Urothelium cell line (cell line): Measurements from ENCODE around the gene NUP62.
A peak's percentile ranks its signal among the peaks of the same experiment; 100 is the strongest.
"Not testable (repeated sequence)": the region's sequence is repeated elsewhere in the genome, so short reads cannot be mapped to it uniquely, and the experiment has no call there.

Experiments used
- DNase-seq: peaks from one replicate; pipeline ENCODE4 v3.0.0; 2011; ENCODE audit warnings: low spot score, mixed read lengths
- FAIRE-seq: peaks from 2 replicates; lab custom pipeline; 2011; peaks lifted over from hg19 to GRCh38; lab: Jason Lieb, UNC

The NUP62 gene

DNA sequence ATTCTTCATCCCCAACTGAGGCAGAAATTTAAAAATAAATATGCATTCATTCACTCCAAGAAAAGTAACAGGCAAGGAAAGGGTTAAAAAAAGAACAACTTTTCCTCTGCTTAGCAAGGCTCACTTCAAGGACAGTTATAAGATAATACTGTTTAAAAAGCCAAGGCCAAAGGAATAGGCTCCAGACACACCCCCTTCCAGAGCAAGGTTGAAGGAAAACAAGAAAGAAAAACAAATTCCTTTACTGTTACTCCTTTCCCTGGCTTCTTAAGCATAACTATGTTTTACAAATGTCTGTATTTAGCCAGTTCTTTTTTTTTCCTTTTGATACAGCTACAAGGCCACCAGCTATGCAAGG lies 23.2 kb upstream of the NUP62 start:
- FAIRE-seq (no peak), DNase-seq (no peak)

DNA sequence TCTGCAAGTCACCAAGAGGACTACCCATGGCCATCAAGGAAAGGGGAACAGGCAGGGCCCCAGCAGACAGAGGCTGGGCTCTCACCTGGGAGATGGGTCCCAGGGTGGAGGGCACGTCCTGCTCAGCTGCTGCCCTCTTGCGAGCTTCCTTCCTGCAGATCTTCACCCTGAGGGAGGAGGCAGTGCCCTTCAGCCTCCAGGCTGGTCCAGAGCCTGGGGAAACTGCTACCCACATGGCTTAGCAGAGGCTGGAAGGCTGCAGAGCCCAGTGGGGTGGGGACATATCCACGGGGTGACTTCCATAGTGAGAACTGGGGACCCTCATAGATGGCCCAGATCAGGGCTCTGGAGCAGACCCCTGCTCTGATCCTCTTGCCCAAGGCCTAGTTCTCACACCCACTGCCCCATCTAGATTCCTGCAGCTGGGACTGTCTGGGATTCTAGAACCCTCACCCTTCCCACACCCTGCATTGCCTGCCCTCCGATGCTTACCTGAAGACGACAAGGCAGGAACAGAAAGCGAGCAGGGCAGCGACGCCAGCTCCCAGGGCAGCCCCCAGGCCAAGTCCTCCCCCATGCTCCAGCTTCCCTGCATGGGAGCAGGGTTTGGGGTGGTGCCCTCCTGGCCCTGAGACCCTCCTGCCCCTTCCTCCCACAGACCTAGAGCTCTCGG lies 22.6 kb upstream of the NUP62 start:
- no peak for FAIRE-seq
- no peak for DNase-seq

DNA sequence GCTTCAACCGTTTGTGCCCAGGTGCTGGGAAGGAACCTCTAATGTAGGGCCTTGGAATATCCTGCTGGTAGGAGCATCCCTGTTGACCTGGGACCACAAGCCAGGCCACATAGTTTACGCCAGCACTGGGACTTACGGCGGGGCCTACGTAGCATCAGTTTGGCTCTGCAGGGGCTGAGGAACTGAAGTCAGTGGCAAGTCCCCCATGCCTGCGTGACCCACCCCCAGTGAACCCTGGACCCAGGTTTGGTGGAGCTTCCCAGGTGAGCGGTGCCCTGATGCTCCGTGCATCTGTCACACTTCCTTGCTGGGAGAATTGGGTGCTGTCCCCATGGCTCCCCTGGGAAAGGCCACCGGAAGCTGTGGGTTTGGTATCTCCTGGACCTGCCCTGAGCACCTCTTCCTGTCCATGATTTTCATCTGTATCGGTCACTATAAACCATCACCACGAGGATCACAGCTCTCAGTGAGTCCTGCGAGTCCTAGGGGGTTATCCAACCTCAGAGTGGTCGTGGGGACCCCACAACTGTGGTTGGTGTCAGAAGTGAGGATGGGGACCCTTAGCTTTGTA lies 21.7 kb upstream of the NUP62 start:
- FAIRE-seq = no peak

DNA sequence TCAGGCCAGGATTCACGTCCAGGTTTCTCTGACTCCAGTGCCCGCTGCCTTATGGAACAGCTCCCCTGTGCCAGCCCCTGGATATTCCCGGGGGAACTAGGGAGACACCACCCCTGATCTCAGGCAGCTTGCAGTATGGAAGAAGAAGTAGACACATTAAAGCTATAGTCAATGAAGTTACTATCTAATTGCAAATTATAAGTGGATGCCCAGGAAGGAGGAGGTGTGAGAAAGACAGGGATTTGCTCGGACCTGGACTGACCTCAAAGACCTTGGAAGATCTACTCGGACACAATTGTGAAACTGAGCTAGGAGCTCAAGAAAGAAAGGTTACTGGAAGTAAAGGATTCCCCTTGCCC lies 21.3 kb upstream of the NUP62 start:
- DNase-seq (no peak), FAIRE-seq (no peak)

More for the DNA sequence above, 21.7 kb upstream of the NUP62 start:
- DNase-seq = no peak

DNA sequence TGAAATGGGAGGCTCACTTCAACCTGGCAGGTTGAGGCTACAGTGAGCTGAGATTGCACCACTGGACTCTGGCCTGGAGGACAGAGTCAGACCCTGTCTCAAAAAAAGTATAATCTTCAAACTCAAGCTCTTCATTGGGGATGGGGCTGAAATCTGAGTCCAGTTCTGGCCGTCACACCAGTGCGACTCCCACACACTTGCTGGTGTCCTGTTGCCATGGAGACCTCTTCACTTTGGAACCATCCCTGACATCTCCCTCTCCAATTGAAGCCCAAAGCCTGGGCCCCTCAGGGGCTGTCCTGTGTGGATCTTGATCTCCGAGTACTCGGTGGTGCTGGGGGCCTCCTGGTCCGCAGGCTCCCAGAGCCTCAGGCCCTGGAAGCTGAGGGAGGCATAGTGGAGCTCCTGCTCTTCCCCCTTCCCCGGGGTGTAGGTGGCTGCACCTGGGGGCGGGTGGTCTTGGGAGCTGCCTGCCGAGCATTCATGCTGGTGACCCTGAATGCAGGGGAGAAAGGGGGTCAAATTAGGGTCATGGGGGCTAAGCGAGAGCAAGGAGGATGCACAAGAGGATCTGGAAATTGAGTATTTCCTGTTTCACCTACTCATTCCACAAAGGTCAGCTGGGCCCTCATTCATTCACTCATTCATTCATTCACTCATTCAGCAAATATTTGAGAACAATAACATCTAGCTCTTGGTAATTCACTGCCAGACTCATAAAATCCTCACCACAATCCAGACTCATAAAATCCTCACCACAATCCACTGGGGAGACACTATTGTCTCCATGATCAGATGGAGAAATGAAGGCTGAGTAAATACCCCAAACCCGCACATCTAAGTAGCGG lies 20.7 kb upstream of the NUP62 start:
- DNase-seq = peak; percentile 41
- FAIRE-seq = no peak

DNA sequence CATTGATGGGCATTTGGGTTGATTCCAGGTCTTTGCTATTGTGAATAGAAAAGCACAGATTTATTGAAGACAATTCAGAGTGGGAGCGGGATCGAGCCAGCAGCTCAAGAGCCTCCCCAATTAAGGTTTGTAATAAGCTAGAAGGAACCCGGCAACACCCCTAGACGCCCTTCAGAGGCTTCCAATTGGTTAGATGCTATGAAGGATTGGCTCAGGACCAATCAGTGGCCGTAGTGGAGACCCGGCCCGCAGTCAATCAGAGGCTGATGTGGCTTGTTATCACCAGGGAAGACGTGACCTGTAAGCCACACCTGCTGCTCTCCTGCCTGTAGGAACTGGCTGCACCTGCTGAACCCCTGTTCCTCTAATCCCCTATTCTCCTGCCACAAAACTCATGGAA lies 17.1 kb upstream of the NUP62 start:
- DNase-seq (no peak), FAIRE-seq (no peak)

DNA sequence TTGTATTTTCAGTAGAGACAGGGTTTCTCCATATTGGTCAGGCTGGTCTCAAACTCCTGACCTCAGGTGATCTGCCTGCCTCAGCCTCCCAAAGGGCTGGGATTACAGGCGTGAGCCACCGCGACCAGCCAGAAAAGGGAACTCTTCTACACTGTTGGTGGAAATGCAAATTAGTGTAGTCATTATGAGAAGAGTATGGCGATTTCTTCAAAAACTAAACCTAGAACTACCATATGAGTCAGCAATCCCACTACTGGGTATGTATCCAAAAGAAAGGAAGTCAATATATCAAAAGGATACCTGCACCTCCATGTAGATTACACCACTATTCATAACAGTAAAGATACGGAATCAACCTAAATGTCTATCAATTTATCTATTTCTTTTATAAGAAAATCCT lies 15.3 kb upstream of the NUP62 start:
- DNase-seq, FAIRE-seq: not testable (repeated sequence)

DNA sequence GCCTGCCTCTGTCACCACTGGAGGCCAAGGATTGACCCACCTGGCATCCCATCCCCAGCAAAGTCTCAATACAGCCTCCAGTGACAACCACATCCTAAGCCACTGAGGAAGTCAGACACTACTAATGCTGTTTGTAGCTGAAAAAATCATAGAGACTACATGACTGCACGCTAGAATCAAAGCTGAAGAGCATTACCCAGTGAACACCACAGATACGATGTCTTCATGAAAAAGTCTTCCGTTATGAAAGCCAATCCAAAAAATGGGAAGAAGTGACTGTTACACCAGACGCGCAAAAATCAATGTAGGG lies 11.1 kb upstream of the NUP62 start:
- DNase-seq (no peak), FAIRE-seq (peak; percentile 9)

DNA sequence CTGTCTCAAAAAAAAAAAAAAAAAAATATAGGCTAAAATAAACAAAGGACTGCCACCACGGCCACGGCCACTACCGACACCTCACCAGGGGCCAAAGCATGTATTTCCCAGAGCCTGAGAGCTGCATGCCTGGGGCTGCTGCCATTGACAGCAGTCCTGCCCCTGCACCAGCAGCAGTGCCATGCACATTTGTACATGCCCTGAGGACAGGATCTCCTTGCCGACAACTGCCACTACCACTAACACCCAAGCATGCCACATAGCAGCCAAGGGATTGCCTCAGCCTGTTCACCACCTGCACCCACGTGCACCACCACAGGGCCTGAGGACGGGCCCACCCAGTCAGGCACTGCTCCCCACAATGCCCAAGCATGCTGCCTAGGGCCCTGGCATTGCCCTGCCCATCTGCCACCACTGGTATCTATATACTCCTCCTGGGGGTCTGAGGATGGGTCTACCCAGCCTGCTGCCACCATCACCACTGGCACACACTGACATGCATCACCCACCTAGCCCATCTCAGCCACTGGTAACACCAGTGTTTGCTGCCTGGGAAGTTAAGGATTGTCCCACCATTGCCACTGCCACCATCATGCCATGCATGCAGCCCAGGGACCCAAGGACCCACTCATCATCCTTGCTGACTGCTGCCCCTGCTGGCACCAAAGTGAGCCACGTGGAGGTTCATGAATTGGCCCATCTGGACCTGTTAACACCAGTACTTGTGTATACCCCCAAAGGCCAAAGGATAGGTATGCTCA lies 10.6 kb upstream of the NUP62 start:
- no peak for DNase-seq

DNA sequence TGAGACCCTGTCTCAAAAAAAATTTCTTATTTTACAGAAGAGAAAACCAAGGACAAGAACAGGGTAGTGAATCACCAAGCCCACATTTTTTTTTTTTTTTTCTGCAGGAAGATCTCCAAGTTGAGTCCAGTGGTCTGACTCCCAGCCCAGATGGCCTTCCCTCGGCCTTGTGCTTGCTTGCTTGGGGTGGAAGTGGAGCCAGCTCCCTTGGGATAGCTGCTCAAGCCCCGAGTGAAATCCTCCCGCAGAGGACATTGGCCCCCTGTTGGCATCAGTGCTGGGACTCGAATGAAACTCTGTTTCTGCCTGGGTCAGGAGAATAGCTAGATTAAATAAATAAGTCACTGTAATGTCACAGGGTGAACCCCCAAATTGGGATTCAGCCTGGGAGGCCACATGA lies 9.4 kb upstream of the NUP62 start:
- no peak for FAIRE-seq
- DNase-seq = no peak

More for the DNA sequence above, 10.6 kb upstream of the NUP62 start:
- FAIRE-seq = no peak

DNA sequence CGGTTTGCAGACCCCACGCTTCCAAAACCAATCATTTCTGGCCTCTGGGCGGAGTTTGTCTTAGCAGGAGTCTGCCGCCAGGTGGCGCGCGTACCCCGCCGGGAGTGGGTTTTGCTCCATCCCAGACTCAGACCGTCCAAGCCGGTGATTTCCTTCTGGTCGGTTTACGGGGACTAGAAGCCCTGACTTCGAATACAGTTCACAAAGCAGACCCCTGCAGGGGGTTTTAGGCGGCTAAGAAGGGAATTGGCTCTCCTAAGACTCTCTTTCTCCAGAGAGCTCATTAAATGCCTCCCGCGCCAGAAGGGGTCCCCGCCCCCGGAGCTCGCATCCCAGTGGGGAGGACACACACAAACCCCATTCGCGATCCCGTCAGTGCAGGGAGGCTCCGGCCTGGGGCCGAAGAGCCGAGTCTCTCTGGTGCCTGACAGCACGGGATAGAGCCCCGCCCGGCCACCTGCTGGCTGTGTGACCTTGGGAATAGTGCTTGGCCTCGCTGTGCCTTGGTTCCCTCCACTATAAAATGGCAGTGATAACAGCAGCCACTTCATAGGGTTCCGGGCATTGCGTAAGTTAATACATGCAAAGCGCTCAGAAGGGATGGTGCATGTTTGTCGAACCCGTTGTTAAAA lies 8.6 kb upstream of the NUP62 start:
- FAIRE-seq (no peak), DNase-seq (peak; percentile 81)

DNA sequence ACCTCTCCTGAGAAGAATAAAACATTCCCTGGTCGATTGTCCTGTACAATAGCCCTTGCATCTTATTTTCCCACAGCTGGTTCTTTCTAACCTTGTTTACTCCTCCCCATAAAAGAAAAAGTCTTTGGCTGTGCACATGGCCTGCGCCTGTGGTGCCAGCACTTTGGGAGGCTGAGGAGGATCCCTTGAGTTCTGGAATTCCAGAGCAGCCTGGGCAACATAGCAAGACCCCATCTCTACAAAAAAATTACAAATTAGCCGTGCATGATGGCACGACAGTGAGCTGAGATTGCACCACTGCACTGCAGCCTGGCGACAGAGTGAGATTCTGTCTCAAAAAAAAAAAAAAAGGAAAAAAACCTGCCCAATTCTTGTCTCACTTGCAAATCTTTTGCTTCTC lies 7.2 kb upstream of the NUP62 start:
- no peak for DNase-seq
- no peak for FAIRE-seq

DNA sequence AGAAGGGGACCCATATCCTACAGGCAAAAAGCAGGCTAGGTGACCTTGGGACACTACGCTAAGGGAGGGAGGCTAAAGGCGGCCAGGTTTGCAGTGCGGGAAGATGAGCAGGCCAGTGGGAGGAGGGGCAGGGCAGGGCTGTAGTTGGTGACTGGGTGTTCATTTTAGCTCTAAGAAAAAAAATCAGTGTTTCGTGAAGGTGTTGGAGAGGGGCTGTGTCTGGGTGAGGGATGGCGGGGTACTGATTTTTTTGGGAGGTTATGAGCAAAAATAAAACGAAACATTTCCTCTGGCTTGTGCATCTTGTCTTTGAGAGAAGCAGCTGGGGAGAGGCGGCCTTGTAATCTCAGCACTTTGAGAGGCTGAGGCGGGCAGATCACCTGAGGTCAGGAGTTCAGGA lies 4.3 kb upstream of the NUP62 start:
- FAIRE-seq (no peak), DNase-seq (no peak)

DNA sequence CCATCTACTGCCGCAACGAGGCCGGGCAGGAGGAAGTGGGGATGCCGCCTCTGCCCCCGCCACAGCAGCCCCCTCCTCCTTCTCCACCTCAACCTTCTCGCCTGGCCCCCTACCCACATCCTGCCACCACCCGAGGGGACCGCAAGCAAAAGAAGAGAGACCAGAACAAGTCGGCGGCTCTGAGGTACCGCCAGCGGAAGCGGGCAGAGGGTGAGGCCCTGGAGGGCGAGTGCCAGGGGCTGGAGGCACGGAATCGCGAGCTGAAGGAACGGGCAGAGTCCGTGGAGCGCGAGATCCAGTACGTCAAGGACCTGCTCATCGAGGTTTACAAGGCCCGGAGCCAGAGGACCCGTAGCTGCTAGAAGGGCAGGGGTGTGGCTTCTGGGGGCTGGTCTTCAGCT lies 3.4 kb upstream of the NUP62 start:
- FAIRE-seq (no peak), DNase-seq (no peak)

DNA sequence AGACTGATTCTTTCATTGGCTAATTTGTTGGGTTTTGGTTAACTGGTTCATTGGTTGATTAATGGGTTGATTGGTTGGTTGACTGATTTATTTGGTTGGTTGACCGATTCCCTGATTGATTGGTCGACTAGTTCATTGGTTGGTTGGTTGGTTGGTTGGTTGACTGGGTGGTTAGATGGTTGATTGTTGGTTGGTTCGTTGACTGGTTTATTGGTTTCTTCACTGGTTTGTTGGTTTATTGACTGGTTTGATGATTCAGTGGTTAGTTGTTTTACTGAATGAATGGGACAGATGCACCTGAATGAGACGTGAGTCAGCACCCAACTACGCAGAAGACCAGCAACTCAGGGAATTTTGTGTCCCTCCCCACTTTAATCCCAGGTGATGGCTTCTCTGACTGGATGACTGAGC lies 2.7 kb upstream of the NUP62 start:
- peak; percentile 57 for DNase-seq
- FAIRE-seq = no peak

DNA sequence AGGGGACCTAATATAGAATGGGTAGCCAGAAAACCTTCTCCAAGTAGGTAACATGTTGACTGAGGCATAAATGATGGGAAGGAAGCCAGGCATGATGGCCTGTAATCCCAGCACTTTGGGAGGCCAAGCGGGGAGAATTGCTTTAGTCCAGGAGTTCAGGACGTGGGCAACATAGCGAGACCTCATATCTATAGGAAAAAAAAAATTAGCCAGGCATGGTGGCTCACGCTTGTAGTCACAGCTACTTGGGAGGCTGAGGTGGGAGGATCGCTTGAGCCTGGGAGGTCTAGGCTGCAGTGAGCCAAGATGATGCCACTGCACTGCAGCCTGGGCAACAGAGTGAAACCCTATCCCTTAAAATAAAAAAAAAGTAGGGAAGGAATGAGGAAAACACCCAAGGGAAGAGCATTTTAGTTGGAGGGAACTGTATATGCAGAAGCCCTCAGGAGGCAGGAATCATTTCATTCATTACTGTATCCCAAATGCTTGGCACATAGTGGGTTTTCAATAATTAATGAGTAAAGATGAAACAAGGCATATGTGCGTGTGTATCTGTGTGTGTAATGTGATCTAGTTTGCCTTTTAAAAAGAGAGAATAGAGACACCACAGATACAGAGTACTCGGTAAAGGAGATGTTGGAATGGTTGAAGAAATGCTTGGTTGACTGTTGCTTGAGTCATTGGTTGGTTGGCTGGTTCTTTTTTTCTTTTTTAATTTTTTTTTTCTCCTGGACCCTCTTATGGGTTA lies 2.2 kb upstream of the NUP62 start:
- FAIRE-seq (no peak), DNase-seq (no peak)

DNA sequence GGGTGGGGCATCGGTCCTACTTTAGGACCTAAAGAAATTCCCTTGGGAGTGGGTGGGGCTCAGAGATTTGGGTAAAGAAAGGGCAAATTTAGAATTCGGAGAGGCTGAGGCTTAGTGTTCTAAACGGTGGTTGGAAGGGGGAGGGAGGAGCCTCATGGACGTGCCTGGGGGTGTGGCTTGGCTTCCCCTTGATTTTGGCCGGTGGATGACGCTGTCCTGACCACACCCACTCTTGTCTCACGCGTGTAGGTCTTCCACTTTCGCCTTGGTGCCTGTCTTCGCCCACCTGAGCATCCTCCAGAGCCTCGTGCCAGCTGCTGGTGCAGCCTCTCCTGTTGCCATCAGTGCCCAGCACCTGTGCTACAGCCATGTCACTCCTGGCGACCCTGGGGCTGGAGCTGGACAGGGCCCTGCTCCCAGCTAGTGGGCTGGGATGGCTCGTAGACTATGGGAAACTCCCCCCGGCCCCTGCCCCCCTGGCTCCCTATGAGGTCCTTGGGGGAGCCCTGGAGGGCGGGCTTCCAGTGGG lies 1.2 kb upstream of the NUP62 start:
- FAIRE-seq (no peak), DNase-seq (no peak)

DNA sequence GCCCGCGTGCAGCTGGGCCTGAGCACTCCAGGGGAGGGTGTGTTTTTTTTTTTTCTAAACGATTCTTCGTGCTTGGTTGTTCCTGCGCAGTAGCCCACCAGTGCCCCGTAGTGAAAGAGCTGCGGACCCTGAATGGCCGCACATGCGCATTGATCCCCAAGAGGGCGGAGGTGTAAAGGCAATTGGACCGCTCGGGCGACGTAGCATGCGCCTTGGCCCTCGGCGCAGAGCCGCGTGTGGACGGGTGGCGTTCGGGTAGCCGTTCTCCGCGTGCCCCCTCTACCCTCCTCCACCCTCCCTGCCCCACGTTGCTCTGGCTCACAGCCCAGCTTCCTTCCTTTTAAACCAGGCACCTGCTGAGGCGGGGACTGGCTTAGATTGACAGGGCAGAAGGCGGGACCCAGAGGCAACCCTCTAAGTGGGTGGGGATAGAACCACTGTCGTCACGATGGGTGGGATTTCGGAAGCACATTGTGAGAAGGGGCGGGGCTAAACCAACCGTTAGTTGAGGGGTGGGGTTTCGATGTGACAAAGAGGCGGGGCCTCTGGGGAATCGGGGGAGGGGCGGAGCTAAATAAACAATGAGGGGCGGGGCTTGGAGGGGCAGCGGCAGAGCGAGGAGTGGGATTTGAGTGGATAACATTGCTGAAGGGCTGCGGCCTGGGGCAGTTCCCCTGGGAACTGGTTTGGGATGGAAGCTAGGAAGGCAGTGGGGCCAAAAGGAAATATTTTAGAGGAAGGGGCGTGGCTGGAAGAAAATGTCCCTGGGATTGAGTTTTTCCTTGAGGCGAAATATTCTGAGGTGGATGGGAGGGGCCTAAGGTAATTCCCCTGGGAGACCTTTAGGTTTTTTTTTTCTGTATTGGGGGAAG lies 543 bp upstream of the NUP62 start:
- FAIRE-seq (peak; percentile 93), DNase-seq (peak; percentile 94)

DNA sequence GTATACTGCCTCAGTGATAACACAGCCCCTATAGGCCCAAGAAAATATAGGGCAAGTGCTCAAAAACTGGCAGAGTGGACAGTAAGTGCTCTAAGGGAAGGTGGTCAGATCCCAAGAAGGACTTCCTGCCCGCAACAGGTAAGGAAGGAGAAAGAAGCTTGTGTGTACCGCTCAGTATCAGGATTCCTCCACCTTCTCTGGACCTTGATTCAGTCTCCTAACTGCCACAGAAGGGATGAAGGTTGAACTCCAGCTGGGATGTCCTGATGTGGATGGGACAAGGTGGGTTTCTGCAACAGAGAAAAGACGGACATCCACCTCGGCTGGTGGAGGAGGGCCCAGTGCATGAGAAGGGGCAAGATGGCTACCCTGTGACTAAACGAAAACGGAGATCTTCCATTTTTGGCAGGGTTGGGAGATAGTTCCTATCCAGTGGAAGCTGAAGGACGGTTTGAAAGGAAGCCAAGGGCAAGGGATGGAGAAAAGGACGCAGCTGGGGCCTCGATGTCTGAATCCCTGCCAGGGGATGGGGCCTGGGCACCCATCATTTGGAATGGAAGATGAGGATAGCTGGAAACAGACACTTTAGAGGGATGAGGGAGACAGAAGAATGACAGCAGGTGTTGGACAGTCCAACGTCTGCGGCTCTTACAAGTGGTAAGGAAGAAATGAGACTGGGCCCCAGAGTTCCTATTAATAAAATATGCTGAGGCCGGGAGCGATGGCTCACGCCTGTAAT lies 1.6 kb downstream of the NUP62 start:
- DNase-seq (no peak), FAIRE-seq (no peak)
